ENCODE results near the gene CFLAR. TPM values are rescaled to one million over a fixed set of nuclear protein-coding genes. Genes with fewer than 3 reads are reported as not detected.
A peak's percentile ranks its signal among the peaks of the same experiment; 100 is the strongest.

The CFLAR gene
- total RNA-seq, 1 experiment from 2014 or later: 56.4 TPM

GRCh38 chr2:201118121-201118960 is 2.4 kb downstream of the CFLAR start:
- Mint-ChIP-seq H3K4me3 (ENCODE audit: unreplicated experiment) (peak overlapping the region; percentile 98), H3K9me3 (ENCODE audit: unreplicated experiment) (no peaks in the 10 kb centered on the region), H3K4me1 (ENCODE audit: low read depth, unreplicated experiment) (peaks cover 39% of the 10 kb centered on the region), H3K27ac (ENCODE audit: unreplicated experiment) (peak overlapping the region; percentile 91), H3K27me3 (ENCODE audit: insufficient read depth, unreplicated experiment) (no peaks in the 10 kb centered on the region), H3K36me3 (ENCODE audit: insufficient read depth, unreplicated experiment) (peaks cover 33% of the 10 kb centered on the region)
- no TSS peak for BruUV-seq (replicated peaks)
- no peaks in the 10 kb centered on the region for H3K27me3 ChIP-seq (replicated peaks; ENCODE audit: control insufficient read depth, insufficient read depth, low read length)
- peak; percentile 16 to 58 for TF ChIP-seq CTCF (IDR thresholded peaks at IDR 0.05; ENCODE audit: insufficient read depth in 1 of 2, low read depth in 1 of 2, low read length in 1 of 2, severe bottlenecking in 1 of 2, unreplicated experiment in 1 of 2)
- H3K36me3 ChIP-seq (ENCODE audit: control insufficient read depth, insufficient read depth, low read length): no peaks in the 10 kb centered on the region
- peak overlapping the region; percentile 85 for H3K4me3 ChIP-seq (ENCODE audit: low read depth, low read length)
- POLR2A ChIA-PET: interaction anchor here (0.5 to 1.4 kb wide), 3 partner anchors 40 to 254 kb away, joined by 3 to 10 read pairs (median 6); partner anchors contain the start of gene CLK1
- CTCF ChIA-PET: interaction anchor here (1.1 to 1.5 kb wide), 5 partner anchors 26 to 217 kb away, joined by 3 to 9 read pairs (median 5); no protein-coding TSS in a partner anchor
- H3K4me1 ChIP-seq: peaks cover 42% of the 10 kb centered on the region
- intact Hi-C loops (cut with micrococcal nuclease; ENCODE audit: unreplicated experiment): loop anchor here (1.0 to 5.0 kb wide), 3 partner anchors 40 to 334 kb away; partner anchors contain the start of genes NIF3L1, PPIL3, STRADB and TRAK2
- H3K9me3 ChIP-seq: no peaks in the 10 kb centered on the region
- DNase-seq: peak; percentile 89 to 91

GRCh38 chr2:201118961-201119854 is 3.2 kb downstream of the CFLAR start:
- Histone ChIP-seq H3K4me1 (peaks cover 51% of the 10 kb centered on the region), H3K9me3 (no peaks in the 10 kb centered on the region), H3K27me3 (replicated peaks; ENCODE audit: control insufficient read depth, insufficient read depth, low read length) (no peaks in the 10 kb centered on the region), H3K4me3 (ENCODE audit: low read depth, low read length) (peak overlapping the region; percentile 85), H3K36me3 (ENCODE audit: control insufficient read depth, insufficient read depth, low read length) (no peaks in the 10 kb centered on the region)
- CTCF ChIA-PET: interaction anchor here (1.4 kb wide), 2 partner anchors 25 to 39 kb away, joined by 5 to 9 read pairs; no protein-coding TSS in a partner anchor
- Mint-ChIP-seq H3K27me3 (ENCODE audit: insufficient read depth, unreplicated experiment) (no peaks in the 10 kb centered on the region), H3K27ac (ENCODE audit: unreplicated experiment) (peak overlapping the region; percentile 91), H3K4me3 (ENCODE audit: unreplicated experiment) (peak overlapping the region; percentile 98), H3K9me3 (ENCODE audit: unreplicated experiment) (no peaks in the 10 kb centered on the region), H3K36me3 (ENCODE audit: insufficient read depth, unreplicated experiment) (peaks cover 40% of the 10 kb centered on the region), H3K4me1 (ENCODE audit: low read depth, unreplicated experiment) (peaks cover 45% of the 10 kb centered on the region)
- DNase-seq: peak in 1 of 2 experiments; percentile 64
- TF ChIP-seq CTCF (IDR thresholded peaks at IDR 0.05; ENCODE audit: insufficient read depth in 1 of 2, low read depth in 1 of 2, low read length in 1 of 2, severe bottlenecking in 1 of 2, unreplicated experiment in 1 of 2): no peak
- intact Hi-C loops (cut with micrococcal nuclease; ENCODE audit: unreplicated experiment): loop anchor here (1.0 to 5.0 kb wide), 3 partner anchors 39 to 333 kb away; partner anchors contain the start of genes NIF3L1, PPIL3, STRADB and TRAK2
- no TSS peak for BruUV-seq (replicated peaks)
- POLR2A ChIA-PET: interaction anchor here (1.4 kb wide), 1 partner anchor 39 kb away, joined by 6 read pairs; no protein-coding TSS in a partner anchor

- TF ChIP-seq CTCF (IDR thresholded peaks at IDR 0.05; ENCODE audit: insufficient read depth in 1 of 2, low read depth in 1 of 2, low read length in 1 of 2, severe bottlenecking in 1 of 2, unreplicated experiment in 1 of 2): no peak
- Histone ChIP-seq H3K36me3 (ENCODE audit: control insufficient read depth, insufficient read depth, low read length) (no peaks in the 10 kb centered on the region), H3K9me3 (no peaks in the 10 kb centered on the region), H3K4me1 (peaks cover 62% of the 10 kb centered on the region), H3K27me3 (replicated peaks; ENCODE audit: control insufficient read depth, insufficient read depth, low read length) (no peaks in the 10 kb centered on the region), H3K4me3 (ENCODE audit: low read depth, low read length) (no peak overlapping the region)
- H3K9me3 Mint-ChIP-seq (ENCODE audit: unreplicated experiment): no peaks in the 10 kb centered on the region
- intact Hi-C loops (cut with micrococcal nuclease; ENCODE audit: unreplicated experiment): no loop called here
- peaks cover 65% of the 10 kb centered on the region for H3K4me1 Mint-ChIP-seq (ENCODE audit: low read depth, unreplicated experiment)
- H3K36me3 Mint-ChIP-seq (ENCODE audit: insufficient read depth, unreplicated experiment): peaks cover 32% of the 10 kb centered on the region
- DNase-seq: no peak
- H3K27ac Mint-ChIP-seq (ENCODE audit: unreplicated experiment): peak overlapping the region; percentile 9
- no peaks in the 10 kb centered on the region for H3K27me3 Mint-ChIP-seq (ENCODE audit: insufficient read depth, unreplicated experiment)
- H3K4me3 Mint-ChIP-seq (ENCODE audit: unreplicated experiment): no peak overlapping the region
- ChIA-PET POLR2A (no interaction called here), CTCF (interaction anchor here (0.5 to 0.6 kb wide), 2 partner anchors 20 to 36 kb away, joined by 5 to 7 read pairs; no protein-coding TSS in a partner anchor)
- no TSS peak for BruUV-seq (replicated peaks)
Observed at GRCh38 chr2:201122276-201122675, 6.3 kb downstream of the CFLAR start.
